Kasumi-1 (cell line): Measurements from ENCODE around the gene LDAF1.
"Not testable (repeated sequence)": the region's sequence is repeated elsewhere in the genome, so short reads cannot be mapped to it uniquely, and the experiment has no call there.

ENCODE experiments used
- DNase-seq, 2 experiments: peaks; one replicate each; lab custom pipeline; 2025; lab: John Stamatoyannopoulos, UW

Gene LDAF1

GRCh38 chr16:21162661-21163151 lies 4.2 kb downstream of the LDAF1 start:
- DNase-seq = no peak

- DNase-seq = no peak
Measured at GRCh38 chr16:21163576-21163975, 5.1 kb downstream of the LDAF1 start.

- no peak for DNase-seq
Measured at GRCh38 chr16:21164521-21165168, 6.2 kb downstream of the LDAF1 start.

- DNase-seq = no peak
Measured at GRCh38 chr16:21166561-21166961, 8.1 kb downstream of the LDAF1 start.

- no peak for DNase-seq
Measured at GRCh38 chr16:21167360-21167759, 8.9 kb downstream of the LDAF1 start.

- no peak for DNase-seq
Measured at GRCh38 chr16:21167929-21168602, 9.6 kb downstream of the LDAF1 start.

- DNase-seq = no peak
Measured at GRCh38 chr16:21169249-21169981, 10.9 kb downstream of the LDAF1 start.

- DNase-seq = not testable (repeated sequence)
Measured at GRCh38 chr16:21170116-21170515, 11.6 kb downstream of the LDAF1 start.

- DNase-seq = no peak
Measured at GRCh38 chr16:21172650-21173049, 14.2 kb downstream of the LDAF1 start.

GRCh38 chr16:21175397-21175796 lies 16.9 kb downstream of the LDAF1 start:
- no peak for DNase-seq

- no peak for DNase-seq
Measured at GRCh38 chr16:21179126-21179982, 20.9 kb downstream of the LDAF1 start.

- DNase-seq = no peak
Measured at GRCh38 chr16:21179983-21180365, 21.5 kb downstream of the LDAF1 start.

GRCh38 chr16:21183995-21184394 lies 25.5 kb downstream of the LDAF1 start:
- DNase-seq = no peak

GRCh38 chr16:21184834-21185233 lies 26.4 kb downstream of the LDAF1 start:
- DNase-seq = no peak

GRCh38 chr16:21185659-21186325 lies 27.3 kb downstream of the LDAF1 start:
- no peak for DNase-seq

- DNase-seq = no peak
Measured at GRCh38 chr16:21186326-21186691, 27.8 kb downstream of the LDAF1 start.

GRCh38 chr16:21189311-21189710 lies 30.8 kb downstream of the LDAF1 start:
- DNase-seq = no peak

GRCh38 chr16:21190013-21190412 lies 31.5 kb downstream of the LDAF1 start:
- no peak for DNase-seq

GRCh38 chr16:21190599-21190998 lies 32.1 kb downstream of the LDAF1 start:
- DNase-seq = no peak

GRCh38 chr16:21192991-21193390 lies 34.5 kb downstream of the LDAF1 start:
- no peak for DNase-seq

GRCh38 chr16:21194771-21195301 lies 36.4 kb downstream of the LDAF1 start:
- DNase-seq = no peak
